A549 (cell line): ENCODE data around the gene LBR. TPM values are rescaled to one million over a fixed set of nuclear protein-coding genes. Genes with fewer than 3 reads are reported as not detected.

ENCODE experiments used
- ATAC-seq, 2 experiments: fragments of 200-7000 bp in 1 of 2; fragments of >200 bp in 1 of 2; cut with Nextera tagmentation in 1 of 2; cut with Tn5 transposase in 1 of 2; 3 replicates each; pipeline versions ENCODE4 v1.8.0 to v1.9.1; 2018 to 2020; ENCODE audit warnings: mild to moderate bottlenecking in 1 of 2, moderate library complexity in 1 of 2
- CTCF ChIA-PET: fragments of 300-600 bp; sonication (Branson Sonifier 250); formaldehyde crosslinking; extraction: SDS; loops from one replicate; lab custom pipeline; 2021; ENCODE audit warnings: antibody characterized with exemption, inconsistent platforms; lab: Yijun Ruan, JAX
- POLR2A ChIA-PET: fragments of 350-600 bp; formaldehyde crosslinking; extraction: SDS; loops from one replicate; lab custom pipeline; 2021; ENCODE audit warnings: antibody characterized with exemption, inconsistent platforms; lab: Yijun Ruan, JAX
- DNase-seq, 2 experiments: peaks; one replicate each; pipeline versions ENCODE4 v3.0.0 to v3.0.0-alpha.2; 2011 to 2016; ENCODE audit warnings: low read depth in 1 of 2, low spot score in 1 of 2
- FAIRE-seq: peaks from 2 replicates; lab custom pipeline; 2011; peaks lifted over from hg19 to GRCh38; lab: Jason Lieb, UNC
- H3K27ac ChIP-seq, 2 experiments: fragments of >200 bp; sonication (Bioruptor Twin); formaldehyde crosslinking; 3 replicates each; pipeline ENCODE4 v1.5.1; 2016 to 2017
- H3K4me1 ChIP-seq: fragments of >200 bp; sonication (Bioruptor Twin); formaldehyde crosslinking; 3 replicates; pipeline ENCODE4 v1.6.1; 2016
- H3K4me2 ChIP-seq: fragments of >200 bp; sonication (Bioruptor Twin); formaldehyde crosslinking; 3 replicates; pipeline ENCODE4 v1.6.1; 2016
- H3K4me3 ChIP-seq: fragments of >200 bp; sonication (Bioruptor Twin); formaldehyde crosslinking; 3 replicates; pipeline ENCODE4 v1.5.1; 2016
- H3K9me3 ChIP-seq: fragments of >200 bp; sonication (Bioruptor Twin); formaldehyde crosslinking; 3 replicates; pipeline ENCODE4 v1.6.1; 2016
- CBX2 ChIP-seq: fragments of 200-600 bp; sonication (generic); IDR thresholded peaks from 2 replicates; pipeline ENCODE4 v1.6.1; 2016; ENCODE audit warnings: low read depth, mild to moderate bottlenecking, borderline replicate concordance
- CBX8 ChIP-seq: fragments of 200-600 bp; sonication (generic); IDR thresholded peaks from 2 replicates; pipeline ENCODE4 v1.6.1; 2016
- CEBPB ChIP-seq, 2 experiments: fragments of >200 bp in 1 of 2; sonication (Bioruptor Twin) in 1 of 2; formaldehyde crosslinking in 1 of 2; IDR thresholded peaks; 2 replicates each; pipeline ENCODE4 v1.6.1; 2012 to 2016
- CTCF ChIP-seq: fragments of >200 bp; sonication (Bioruptor Twin); formaldehyde crosslinking; IDR thresholded peaks from 3 replicates; pipeline ENCODE4 v1.5.1; 2016
- EHF ChIP-seq: fragments of 250-450 bp; sonication (Bioruptor Pico); IDR thresholded peaks from 2 replicates; pipeline ENCODE4 v1.5.0; 2020; ENCODE audit warnings: mild to moderate bottlenecking
- EHMT2 ChIP-seq: fragments of 200-600 bp; sonication (generic); IDR thresholded peaks from 2 replicates; pipeline ENCODE4 v1.6.1; 2016; ENCODE audit warnings: antibody characterized with exemption, low read depth, mild to moderate bottlenecking, moderate library complexity
- EP300 ChIP-seq, 2 experiments: fragments of >200 bp; sonication (Bioruptor Twin); formaldehyde crosslinking; IDR thresholded peaks; 2 replicates in 1 of 2; 3 replicates in 1 of 2; pipeline ENCODE4 v1.6.1; 2016 to 2017
- ESRRA ChIP-seq: fragments of 150-350 bp; IDR thresholded peaks from 2 replicates; pipeline ENCODE4 v1.6.1; 2014; ENCODE audit warnings: mild to moderate bottlenecking, low read length, borderline replicate concordance
- FOXS1 ChIP-seq: fragments of 250-450 bp; sonication (Bioruptor Pico); IDR thresholded peaks from 2 replicates; pipeline ENCODE4 v1.5.0; 2020; ENCODE audit warnings: mild to moderate bottlenecking, moderate library complexity
- HDAC2 ChIP-seq: fragments of 200-600 bp; sonication (generic); IDR thresholded peaks from 2 replicates; pipeline ENCODE4 v1.6.1; 2016
- HEYL ChIP-seq: fragments of 250-450 bp; sonication (Bioruptor Pico); IDR thresholded peaks from 2 replicates; pipeline ENCODE4 v1.8.0; 2021; ENCODE audit warnings: mild to moderate bottlenecking, moderate library complexity
- HOXA7 ChIP-seq: fragments of 250-450 bp; sonication (Bioruptor Pico); IDR thresholded peaks from 2 replicates; pipeline ENCODE4 v1.5.0; 2020; ENCODE audit warnings: mild to moderate bottlenecking, moderate library complexity
- HOXB13 ChIP-seq: fragments of 250-450 bp; sonication (Bioruptor Pico); IDR thresholded peaks from 2 replicates; pipeline ENCODE4 v1.5.0; 2020; ENCODE audit warnings: low read depth, mild to moderate bottlenecking, moderate library complexity
- HOXB5 ChIP-seq: fragments of 250-450 bp; sonication (Bioruptor Pico); IDR thresholded peaks from 2 replicates; pipeline ENCODE4 v1.5.0; 2020; ENCODE audit warnings: mild to moderate bottlenecking, moderate library complexity
- JUN ChIP-seq, 2 experiments: fragments of >200 bp; sonication (Bioruptor Twin); formaldehyde crosslinking; IDR thresholded peaks; 2 replicates in 1 of 2; 3 replicates in 1 of 2; pipeline ENCODE4 v1.6.1; 2016 to 2017
- JUNB ChIP-seq: fragments of >200 bp; sonication (Bioruptor Twin); formaldehyde crosslinking; IDR thresholded peaks from 2 replicates; pipeline ENCODE4 v1.6.1; 2016
- KDM5A ChIP-seq: fragments of 200-600 bp; sonication (generic); IDR thresholded peaks from 2 replicates; pipeline ENCODE4 v1.6.1; 2016; ENCODE audit warnings: antibody characterized with exemption, mild to moderate bottlenecking
- MAFK ChIP-seq: fragments of 450-650 bp; IDR thresholded peaks from 2 replicates; pipeline ENCODE4 v1.6.1; 2014; ENCODE audit not compliant: partially characterized antibody
- MAX ChIP-seq: IDR thresholded peaks from 2 replicates; pipeline ENCODE4 v1.6.1; 2012
- MAZ ChIP-seq: fragments of 150-350 bp; IDR thresholded peaks from 2 replicates; pipeline ENCODE4 v1.6.1; 2014; ENCODE audit warnings: antibody characterized with exemption, low read depth, low read length, borderline replicate concordance
- NPAS2 ChIP-seq: fragments of 250-450 bp; sonication (Bioruptor Pico); IDR thresholded peaks from 2 replicates; pipeline ENCODE4 v1.8.0; 2022; ENCODE audit warnings: mild to moderate bottlenecking, moderate library complexity, borderline replicate concordance
- PHF8 ChIP-seq: fragments of 200-600 bp; sonication (generic); IDR thresholded peaks from 2 replicates; pipeline ENCODE4 v1.6.1; 2016; ENCODE audit warnings: low read depth, mild to moderate bottlenecking, antibody characterized with exemption, moderate library complexity, borderline replicate concordance
- RAD21 ChIP-seq, 2 experiments: fragments of >200 bp in 1 of 2; sonication (Bioruptor Twin) in 1 of 2; formaldehyde crosslinking in 1 of 2; IDR thresholded peaks in 1 of 2; conservative IDR thresholded peaks in 1 of 2; 2 replicates in 1 of 2; 3 replicates in 1 of 2; pipeline ENCODE4 v1.6.1; 2012 to 2018; ENCODE audit warnings: inconsistent platforms in 1 of 2
- RFX5 ChIP-seq: fragments of 450-650 bp; IDR thresholded peaks from 2 replicates; pipeline ENCODE4 v1.7.1; 2014; ENCODE audit warnings: antibody characterized with exemption, mild to moderate bottlenecking, moderate library complexity
- RNF2 ChIP-seq: fragments of 200-600 bp; sonication (generic); IDR thresholded peaks from 2 replicates; pipeline ENCODE4 v1.6.1; 2016; ENCODE audit warnings: low read depth, mild to moderate bottlenecking, antibody characterized with exemption, moderate library complexity, borderline replicate concordance
- SMC3 ChIP-seq: fragments of >200 bp; sonication (Bioruptor Twin); formaldehyde crosslinking; IDR thresholded peaks from 3 replicates; pipeline ENCODE4 v1.6.1; 2018; ENCODE audit warnings: inconsistent platforms
- SREBF2 ChIP-seq: fragments of 450-650 bp; IDR thresholded peaks from 2 replicates; pipeline ENCODE4 v1.6.1; 2014; ENCODE audit warnings: mild to moderate bottlenecking, moderate library complexity
- TP53 ChIP-seq: fragments of 250-450 bp; sonication (Bioruptor Pico); IDR thresholded peaks from 2 replicates; pipeline ENCODE4 v1.5.0; 2021; ENCODE audit warnings: mild to moderate bottlenecking, moderate library complexity
- ZC3H11A ChIP-seq: fragments of 450-650 bp; IDR thresholded peaks from 2 replicates; pipeline ENCODE4 v1.6.1; 2014; ENCODE audit warnings: antibody characterized with exemption, mild to moderate bottlenecking
- ZFP36 ChIP-seq: fragments of 450-650 bp; IDR thresholded peaks from 2 replicates; pipeline ENCODE4 v1.6.1; 2014; ENCODE audit warnings: borderline replicate concordance; ENCODE audit not compliant: partially characterized antibody
- WGBS: methylation state at CpG from one replicate; pipeline ENCODE4 v1.1.6; 2017; ENCODE audit errors: missing lambda C conversion rate; 5-methylcytosine and 5-hydroxymethylcytosine counted together
- polyA plus RNA-seq, 4 experiments: library from polyadenylated mRNA; depleted of rRNA in 3 of 4; stranded (reverse); fragments of >200 nt; fragmentation: RNase III in 1 of 4; extraction: RNeasy Plus Mini Kit Qiagen cat#74134 plus additional on column Dnase treatment in 1 of 4; gene quantifications; 2 replicates in 3 of 4; 3 replicates in 1 of 4; pipeline ENCODE4 v1.2.3, GENCODE V29; 2011 to 2017
- TF ChIP-seq, protein P1 (sequence below): IDR thresholded peaks from 2 replicates; pipeline ENCODE4 v1.6.1; 2012
- TF ChIP-seq, protein P2 (sequence below): fragments of 450-650 bp; IDR thresholded peaks from 2 replicates; pipeline ENCODE4 v1.6.1; 2014; ENCODE audit warnings: antibody characterized with exemption
- TF ChIP-seq, protein P3 (sequence below): fragments of 150-350 bp; IDR thresholded peaks from 2 replicates; pipeline ENCODE4 v1.6.1; 2014; ENCODE audit warnings: low read depth, mild to moderate bottlenecking, low read length
- TF ChIP-seq, protein P4 (sequence below): IDR thresholded peaks from 2 replicates; pipeline ENCODE4 v1.6.1; 2012; ENCODE audit warnings: low read depth, borderline replicate concordance

Gene LBR
- polyA plus RNA-seq, 2 of the 4 experiments (the other 2 are of a cell fraction) = 40.8 to 68.7 TPM

GRCh38 chr1:225368036-225368552, 59.7 kb downstream of the LBR start:
- Histone ChIP-seq H3K27ac (no peak overlapping the region), H3K4me1 (no peaks in the 10 kb centered on the region), H3K9me3 (no peaks in the 10 kb centered on the region), H3K4me3 (no peak overlapping the region), H3K4me2 (no peak overlapping the region)
- WGBS = 56% methylated on average over 3 of the region's 3 CpGs
- TF ChIP-seq MAX = no peak
- TF ChIP-seq NPAS2 (CRISPR knock-in tag) = no peak
- no peak for TF ChIP-seq JUN (IDR thresholded peaks at IDR 0.05)
- no peak for TF ChIP-seq MAFK
- TF ChIP-seq MAZ = no peak
- no peak for TF ChIP-seq HOXA7 (CRISPR knock-in tag)
- no peak for TF ChIP-seq TP53
- no peak for TF ChIP-seq JUNB
- TF ChIP-seq HOXB13 (CRISPR knock-in tag) = no peak
- no peak for TF ChIP-seq EHMT2
- no peak for TF ChIP-seq SREBF2
- TF ChIP-seq CBX2 = no peak
- TF ChIP-seq RNF2 = no peak
- TF ChIP-seq PHF8 = no peak
- TF ChIP-seq, protein P1, sequence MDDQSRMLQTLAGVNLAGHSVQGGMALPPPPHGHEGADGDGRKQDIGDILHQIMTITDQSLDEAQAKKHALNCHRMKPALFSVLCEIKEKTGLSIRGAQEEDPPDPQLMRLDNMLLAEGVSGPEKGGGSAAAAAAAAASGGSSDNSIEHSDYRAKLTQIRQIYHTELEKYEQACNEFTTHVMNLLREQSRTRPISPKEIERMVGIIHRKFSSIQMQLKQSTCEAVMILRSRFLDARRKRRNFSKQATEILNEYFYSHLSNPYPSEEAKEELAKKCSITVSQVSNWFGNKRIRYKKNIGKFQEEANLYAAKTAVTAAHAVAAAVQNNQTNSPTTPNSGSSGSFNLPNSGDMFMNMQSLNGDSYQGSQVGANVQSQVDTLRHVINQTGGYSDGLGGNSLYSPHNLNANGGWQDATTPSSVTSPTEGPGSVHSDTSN = no peak
- TF ChIP-seq ZC3H11A = no peak
- TF ChIP-seq HDAC2 = no peak
- no peak for TF ChIP-seq KDM5A
- no peak for TF ChIP-seq SMC3
- FAIRE-seq (no peak), ATAC-seq (no peak), DNase-seq (no peak)
- ChIA-PET CTCF (interaction anchor here (1.3 kb wide), 1 partner anchor 15 kb away, joined by 3 read pairs; no protein-coding TSS in a partner anchor), POLR2A (no interaction called here)

- Histone ChIP-seq H3K4me1 (no peaks in the 10 kb centered on the region), H3K9me3 (no peaks in the 10 kb centered on the region), H3K27ac (no peak overlapping the region)
- DNase-seq = no peak
- ChIA-PET POLR2A (no interaction called here), CTCF (no interaction called here)
- TF ChIP-seq PHF8 = no peak
- TF ChIP-seq, protein P2, sequence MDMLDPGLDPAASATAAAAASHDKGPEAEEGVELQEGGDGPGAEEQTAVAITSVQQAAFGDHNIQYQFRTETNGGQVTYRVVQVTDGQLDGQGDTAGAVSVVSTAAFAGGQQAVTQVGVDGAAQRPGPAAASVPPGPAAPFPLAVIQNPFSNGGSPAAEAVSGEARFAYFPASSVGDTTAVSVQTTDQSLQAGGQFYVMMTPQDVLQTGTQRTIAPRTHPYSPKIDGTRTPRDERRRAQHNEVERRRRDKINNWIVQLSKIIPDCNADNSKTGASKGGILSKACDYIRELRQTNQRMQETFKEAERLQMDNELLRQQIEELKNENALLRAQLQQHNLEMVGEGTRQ = no peak
- no peak for TF ChIP-seq ZFP36
- TF ChIP-seq HOXB5 (CRISPR knock-in tag) = no peak
- TF ChIP-seq, protein P3, sequence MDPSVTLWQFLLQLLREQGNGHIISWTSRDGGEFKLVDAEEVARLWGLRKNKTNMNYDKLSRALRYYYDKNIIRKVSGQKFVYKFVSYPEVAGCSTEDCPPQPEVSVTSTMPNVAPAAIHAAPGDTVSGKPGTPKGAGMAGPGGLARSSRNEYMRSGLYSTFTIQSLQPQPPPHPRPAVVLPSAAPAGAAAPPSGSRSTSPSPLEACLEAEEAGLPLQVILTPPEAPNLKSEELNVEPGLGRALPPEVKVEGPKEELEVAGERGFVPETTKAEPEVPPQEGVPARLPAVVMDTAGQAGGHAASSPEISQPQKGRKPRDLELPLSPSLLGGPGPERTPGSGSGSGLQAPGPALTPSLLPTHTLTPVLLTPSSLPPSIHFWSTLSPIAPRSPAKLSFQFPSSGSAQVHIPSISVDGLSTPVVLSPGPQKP = no peak
- TF ChIP-seq RNF2 = no peak
- TF ChIP-seq CBX8 = no peak
- no peak for TF ChIP-seq RAD21 (conservative IDR thresholded peaks at IDR 0.05 in 1 of 2, IDR thresholded peaks at IDR 0.05 in 1 of 2)
- TF ChIP-seq, protein P4, sequence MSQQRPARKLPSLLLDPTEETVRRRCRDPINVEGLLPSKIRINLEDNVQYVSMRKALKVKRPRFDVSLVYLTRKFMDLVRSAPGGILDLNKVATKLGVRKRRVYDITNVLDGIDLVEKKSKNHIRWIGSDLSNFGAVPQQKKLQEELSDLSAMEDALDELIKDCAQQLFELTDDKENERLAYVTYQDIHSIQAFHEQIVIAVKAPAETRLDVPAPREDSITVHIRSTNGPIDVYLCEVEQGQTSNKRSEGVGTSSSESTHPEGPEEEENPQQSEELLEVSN = no peak
- TF ChIP-seq MAFK = no peak
- TF ChIP-seq CEBPB (IDR thresholded peaks at IDR 0.05) = no peak
- no peak for TF ChIP-seq FOXS1
- TF ChIP-seq EP300 (IDR thresholded peaks at IDR 0.05) = no peak
- no peak for TF ChIP-seq KDM5A
- no peak for TF ChIP-seq HEYL (CRISPR knock-in tag)
- TF ChIP-seq ESRRA = no peak
- TF ChIP-seq RFX5 = no peak
- no peak for TF ChIP-seq EHF (CRISPR knock-in tag)
- TF ChIP-seq CTCF = no peak
- TF ChIP-seq, all 56 proteins: peak for 0
- no peak for FAIRE-seq
- no peak; a peak in 1 of 6 replicates for ATAC-seq
- WGBS = 8% methylated on average over 1 of the region's 1 CpG
- no peak overlapping the region for H3K4me3 ChIP-seq
- H3K4me2 ChIP-seq = no peak overlapping the region
Observed at GRCh38 chr1:225366552-225366951, 61.3 kb downstream of the LBR start.
